OCI-M1 (cell line): ENCODE measurements around the gene CDC42BPB.
"Not testable (repeated sequence)": the region's sequence is repeated elsewhere in the genome, so short reads cannot be mapped to it uniquely, and the experiment has no call there.

Experiments used
- DNase-seq: peaks from one replicate; lab custom pipeline; 2025; lab: John Stamatoyannopoulos, UW

Gene CDC42BPB

GRCh38 chr14:103047453-103047852, 9.9 kb downstream of the CDC42BPB start:
- not testable (repeated sequence) for DNase-seq

GRCh38 chr14:103045371-103045869, 11.9 kb downstream of the CDC42BPB start:
- no peak for DNase-seq

- DNase-seq: no peak
These were observed 13.9 kb downstream of the CDC42BPB start for GRCh38 chr14:103043257-103044015.

GRCh38 chr14:103041464-103041863, 15.9 kb downstream of the CDC42BPB start:
- DNase-seq: no peak

GRCh38 chr14:103033681-103034096, 23.7 kb downstream of the CDC42BPB start:
- no peak for DNase-seq

- DNase-seq: no peak
These were observed 25.4 kb downstream of the CDC42BPB start for GRCh38 chr14:103031956-103032355.

GRCh38 chr14:103031566-103031911, 25.8 kb downstream of the CDC42BPB start:
- no peak for DNase-seq

- DNase-seq: no peak
These were observed 26.4 kb downstream of the CDC42BPB start for GRCh38 chr14:103030741-103031565.

GRCh38 chr14:103029936-103030335, 27.4 kb downstream of the CDC42BPB start:
- no peak for DNase-seq

- no peak for DNase-seq
These were observed 28.6 kb downstream of the CDC42BPB start for GRCh38 chr14:103028772-103029171.

GRCh38 chr14:103028161-103028767, 29.1 kb downstream of the CDC42BPB start:
- DNase-seq: peak; percentile 9

- DNase-seq: no peak
These were observed 29.9 kb downstream of the CDC42BPB start for GRCh38 chr14:103027451-103027850.

GRCh38 chr14:103026988-103027387, 30.4 kb downstream of the CDC42BPB start:
- no peak for DNase-seq

- DNase-seq: not testable (repeated sequence)
These were observed 31.2 kb downstream of the CDC42BPB start for GRCh38 chr14:103026196-103026595.

GRCh38 chr14:103023881-103024473, 33.4 kb downstream of the CDC42BPB start:
- DNase-seq: no peak

GRCh38 chr14:103022685-103023044, 34.7 kb downstream of the CDC42BPB start:
- DNase-seq: no peak

GRCh38 chr14:103022002-103022684, 35.2 kb downstream of the CDC42BPB start:
- no peak for DNase-seq

GRCh38 chr14:103021684-103022001, 35.7 kb downstream of the CDC42BPB start:
- DNase-seq: no peak

GRCh38 chr14:103020271-103021170, 36.8 kb downstream of the CDC42BPB start:
- no peak for DNase-seq

GRCh38 chr14:103019826-103020225, 37.5 kb downstream of the CDC42BPB start:
- DNase-seq: no peak

GRCh38 chr14:103019236-103019635, 38.1 kb downstream of the CDC42BPB start:
- no peak for DNase-seq
